Activated CD8-positive, alpha-beta T cell treated with anti-CD3 and anti-CD28 coated beads for 36 hours (primary cell): ENCODE results near the gene GNAO1. TPM values are rescaled to one million over a fixed set of nuclear protein-coding genes. Genes with fewer than 3 reads are reported as not detected.

Source experiments
- ATAC-seq: fragments of 200-7000 bp; cut with Tn5 transposase; one replicate; pipeline ENCODE4 v1.10.0; 2021; ENCODE audit warnings: mild to moderate bottlenecking, moderate library complexity
- CTCF ChIA-PET: fragments of 350-600 bp; sonication (Branson Sonifier 250); formaldehyde crosslinking; loops from one replicate; lab custom pipeline; 2021; ENCODE audit warnings: antibody characterized with exemption; lab: Charles Lee
- POLR2A ChIA-PET: fragments of 350-600 bp; sonication (Branson Sonifier 250); formaldehyde crosslinking; loops from one replicate; lab custom pipeline; 2021; ENCODE audit warnings: antibody characterized with exemption; lab: Charles Lee
- DNase-seq: peaks from one replicate; pipeline ENCODE4 v3.0.0-alpha.2; 2020
- H3K27ac Mint-ChIP-seq: one replicate; pipeline ENCODE4 v1.8.0; 2021; ENCODE audit warnings: mild to moderate bottlenecking, mixed read lengths
- H3K27me3 Mint-ChIP-seq: one replicate; pipeline ENCODE4 v1.8.0; 2021; ENCODE audit warnings: mixed read lengths
- H3K36me3 Mint-ChIP-seq: one replicate; pipeline ENCODE4 v1.8.0; 2021; ENCODE audit warnings: low read depth, mixed read lengths
- H3K4me1 Mint-ChIP-seq: one replicate; pipeline ENCODE4 v1.8.0; 2021; ENCODE audit warnings: low read depth, mixed read lengths
- H3K4me3 Mint-ChIP-seq: one replicate; pipeline ENCODE4 v1.8.0; 2021; ENCODE audit warnings: mild to moderate bottlenecking, moderate library complexity, mixed read lengths
- H3K9me3 Mint-ChIP-seq: one replicate; pipeline ENCODE4 v1.8.0; 2021; ENCODE audit warnings: mixed read lengths
- intact Hi-C: fragments of 100-400 bp; cut with micrococcal nuclease; formaldehyde crosslinking; loops from one replicate; pipeline ENCODE4 v1.10.0; 2022
- total RNA-seq, 2 experiments: library from RNA; stranded (reverse); gene quantifications; one replicate each; pipeline ENCODE4 v1.2.3, GENCODE V29; 2021
- TF ChIP-seq, protein P1 (sequence below): fragments of 200-600 bp; IDR thresholded peaks from one replicate; pipeline ENCODE4 v1.8.0; 2022; ENCODE audit warnings: antibody characterized with exemption, mild to moderate bottlenecking

The GNAO1 gene
- total RNA-seq, 2 experiments from 2014 or later, result 2.3 to 2.4 TPM

DNA sequence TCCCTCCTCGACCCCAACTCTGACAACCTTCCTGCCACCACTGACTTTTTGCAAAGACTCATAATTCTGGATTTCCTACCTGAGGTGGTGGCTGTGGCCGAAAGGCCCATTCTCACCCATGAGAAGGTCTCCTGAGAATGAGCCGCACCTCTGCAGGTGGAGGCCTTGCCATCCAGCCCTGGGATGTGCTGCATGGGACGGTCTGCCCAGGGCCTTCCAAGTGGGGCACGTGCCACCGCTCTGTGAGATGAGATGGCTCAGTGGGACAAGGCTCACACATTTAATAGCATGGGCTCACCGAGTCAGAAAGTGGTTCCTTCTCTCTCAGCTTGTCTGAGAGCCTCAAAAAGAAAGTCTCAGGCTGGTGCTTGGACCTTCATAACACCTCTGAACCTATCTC lies 121.3 kb downstream of the GNAO1 start:
- intact Hi-C loops, result no loop called here
- Mint-ChIP-seq H3K36me3 (no peaks in the 10 kb centered on the region), H3K27ac (no peak overlapping the region), H3K4me1 (peaks cover 9% of the 10 kb centered on the region), H3K9me3 (peaks cover 4% of the 10 kb centered on the region), H3K27me3 (peaks cover 4% of the 10 kb centered on the region), H3K4me3 (no peak overlapping the region)
- ChIA-PET POLR2A (no interaction called here), CTCF (interaction anchor here (0.9 to 1.6 kb wide), 4 partner anchors 10 to 264 kb away, joined by 3 to 4 read pairs (median 3); no protein-coding TSS in a partner anchor)
- TF ChIP-seq, protein P1, sequence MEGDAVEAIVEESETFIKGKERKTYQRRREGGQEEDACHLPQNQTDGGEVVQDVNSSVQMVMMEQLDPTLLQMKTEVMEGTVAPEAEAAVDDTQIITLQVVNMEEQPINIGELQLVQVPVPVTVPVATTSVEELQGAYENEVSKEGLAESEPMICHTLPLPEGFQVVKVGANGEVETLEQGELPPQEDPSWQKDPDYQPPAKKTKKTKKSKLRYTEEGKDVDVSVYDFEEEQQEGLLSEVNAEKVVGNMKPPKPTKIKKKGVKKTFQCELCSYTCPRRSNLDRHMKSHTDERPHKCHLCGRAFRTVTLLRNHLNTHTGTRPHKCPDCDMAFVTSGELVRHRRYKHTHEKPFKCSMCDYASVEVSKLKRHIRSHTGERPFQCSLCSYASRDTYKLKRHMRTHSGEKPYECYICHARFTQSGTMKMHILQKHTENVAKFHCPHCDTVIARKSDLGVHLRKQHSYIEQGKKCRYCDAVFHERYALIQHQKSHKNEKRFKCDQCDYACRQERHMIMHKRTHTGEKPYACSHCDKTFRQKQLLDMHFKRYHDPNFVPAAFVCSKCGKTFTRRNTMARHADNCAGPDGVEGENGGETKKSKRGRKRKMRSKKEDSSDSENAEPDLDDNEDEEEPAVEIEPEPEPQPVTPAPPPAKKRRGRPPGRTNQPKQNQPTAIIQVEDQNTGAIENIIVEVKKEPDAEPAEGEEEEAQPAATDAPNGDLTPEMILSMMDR, result no peak
- ATAC-seq, result no peak
- no peak for DNase-seq

DNA sequence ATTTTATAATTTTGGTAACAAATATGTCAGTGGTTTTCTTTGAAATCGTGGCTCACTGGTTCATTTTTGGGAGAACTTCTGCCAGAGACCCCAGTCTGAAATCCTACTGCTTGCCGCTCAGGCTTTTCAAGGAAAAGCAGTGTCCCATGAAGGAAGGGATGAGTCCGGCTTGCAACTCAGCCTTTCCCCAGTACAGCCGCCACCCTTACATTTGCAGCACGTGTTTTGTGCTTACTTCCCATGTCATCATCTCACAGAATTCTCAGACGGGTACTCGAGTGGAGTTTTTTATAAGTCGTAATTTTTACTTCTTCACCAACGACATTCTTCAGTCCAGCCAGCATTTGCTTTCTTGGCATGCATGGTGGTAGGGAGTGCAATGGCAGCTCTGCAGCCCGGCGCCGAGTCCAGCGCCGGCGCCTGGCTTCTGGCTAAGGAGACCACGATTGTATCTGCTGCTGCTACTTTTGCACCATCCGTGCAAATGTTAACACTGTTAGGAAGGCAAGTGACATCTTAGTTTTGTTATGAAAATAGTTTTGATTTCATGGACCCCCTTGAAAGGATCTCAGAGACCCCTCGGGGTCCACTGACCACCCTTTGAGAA lies 123.1 kb downstream of the GNAO1 start:
- POLR2A ChIA-PET, result no interaction called here
- Mint-ChIP-seq H3K9me3 (peaks cover 4% of the 10 kb centered on the region), H3K27me3 (peaks cover 4% of the 10 kb centered on the region), H3K36me3 (no peaks in the 10 kb centered on the region), H3K27ac (no peak overlapping the region), H3K4me1 (peaks cover 9% of the 10 kb centered on the region), H3K4me3 (no peak overlapping the region)
- CTCF ChIA-PET, result no interaction called here
- ATAC-seq (no peak), DNase-seq (no peak)
- intact Hi-C loops, result no loop called here
- TF ChIP-seq, protein P1, result no peak

DNA sequence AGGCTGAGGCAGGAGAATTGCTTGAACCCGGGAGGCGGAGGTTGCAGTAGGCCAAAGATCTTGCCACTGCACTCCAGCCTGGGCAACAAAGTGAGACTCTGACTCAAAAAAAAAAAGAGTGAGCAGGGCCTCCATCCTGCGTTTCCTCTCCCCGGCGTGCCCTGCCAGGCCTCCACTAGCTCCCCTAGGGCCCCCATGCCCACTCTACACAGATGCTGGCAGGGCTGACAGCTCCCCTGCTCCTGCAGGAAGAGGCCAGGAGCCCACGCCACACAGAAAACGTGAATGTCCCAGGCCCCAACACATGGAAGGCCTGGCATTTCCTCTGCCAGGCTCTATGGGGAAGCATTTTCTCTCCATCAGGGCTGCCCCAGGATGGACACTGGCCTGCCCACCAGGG lies 124.7 kb downstream of the GNAO1 start:
- Mint-ChIP-seq H3K4me1 (peaks cover 3% of the 10 kb centered on the region), H3K4me3 (no peak overlapping the region), H3K27ac (no peak overlapping the region), H3K9me3 (no peaks in the 10 kb centered on the region), H3K27me3 (peaks cover 4% of the 10 kb centered on the region), H3K36me3 (no peaks in the 10 kb centered on the region)
- ChIA-PET CTCF (interaction anchor here (1.2 kb wide), 1 partner anchor 373 kb away, joined by 4 read pairs; no protein-coding TSS in a partner anchor), POLR2A (no interaction called here)
- DNase-seq, result no peak
- no peak for ATAC-seq
- TF ChIP-seq, protein P1, result no peak
- intact Hi-C loops, result loop anchor here (5.0 kb wide), 1 partner anchor 274 kb away; no protein-coding TSS in a partner anchor

DNA sequence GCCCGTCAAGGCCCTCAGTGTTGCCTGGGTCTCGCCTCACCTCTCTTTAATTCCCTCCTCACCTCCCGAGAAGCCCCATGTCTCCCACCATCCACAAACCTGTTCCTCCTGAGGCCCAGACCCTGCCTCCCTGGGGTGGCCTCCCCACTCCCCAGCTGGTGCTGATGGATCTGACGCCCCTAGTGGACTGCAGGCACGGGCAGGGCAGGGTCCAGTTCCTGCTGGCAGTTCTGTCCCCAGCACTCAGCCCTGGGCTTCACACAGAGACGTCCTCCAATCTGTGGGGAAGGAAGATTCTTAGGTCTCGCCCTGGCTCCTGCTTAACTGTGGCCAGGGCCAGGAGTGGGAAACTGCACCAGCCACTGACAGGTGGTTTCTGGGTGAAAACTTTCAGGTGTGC lies 125.3 kb downstream of the GNAO1 start:
- Mint-ChIP-seq H3K36me3 (no peaks in the 10 kb centered on the region), H3K27me3 (peaks cover 4% of the 10 kb centered on the region), H3K4me3 (no peak overlapping the region), H3K4me1 (peaks cover 3% of the 10 kb centered on the region), H3K27ac (no peak overlapping the region), H3K9me3 (no peaks in the 10 kb centered on the region)
- DNase-seq (no peak), ATAC-seq (no peak)
- intact Hi-C loops, result loop anchor here (5.0 kb wide), 1 partner anchor 274 kb away; no protein-coding TSS in a partner anchor
- POLR2A ChIA-PET, result no interaction called here
- TF ChIP-seq, protein P1, result no peak
- CTCF ChIA-PET, result interaction anchor here (3.1 kb wide), 1 partner anchor 37 kb away, joined by 11 read pairs; no protein-coding TSS in a partner anchor
